ENCODE data around the gene SMARCA4.
A peak's percentile ranks its signal among the peaks of the same experiment; 100 is the strongest.
"Not testable (repeated sequence)": the region's sequence is repeated elsewhere in the genome, so short reads cannot be mapped to it uniquely, and the experiment has no call there.

SMARCA4 gene

DNA sequence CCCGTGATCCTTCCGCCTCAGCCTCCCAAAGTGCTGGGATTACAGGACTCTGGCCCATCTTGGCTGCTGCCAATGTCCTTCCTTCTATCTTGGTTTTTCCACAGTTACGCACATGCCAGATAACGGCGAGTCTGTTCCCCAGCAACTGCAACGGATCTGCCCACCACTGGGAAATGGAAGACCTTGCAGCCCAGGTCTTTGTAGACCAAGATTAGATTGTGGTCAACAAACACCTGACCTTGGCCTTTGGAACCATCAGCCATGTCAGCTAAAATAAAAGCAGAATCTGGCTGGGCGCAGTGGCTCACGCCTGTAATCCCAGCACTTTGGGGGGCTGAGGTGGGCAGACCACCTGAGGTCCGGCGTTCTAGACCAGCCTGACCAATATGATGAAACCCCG is 118.1 kb downstream of the SMARCA4 start:
- DNase-seq = no peak

- no peak for DNase-seq
Measured at GRCh38 chr19:11079999-11080398, 119.2 kb downstream of the SMARCA4 start.

- no peak for DNase-seq
Measured at GRCh38 chr19:11087870-11088505, 127.2 kb downstream of the SMARCA4 start.

- DNase-seq = no peak
Measured at GRCh38 chr19:11088506-11089253, 127.8 kb downstream of the SMARCA4 start.

DNA sequence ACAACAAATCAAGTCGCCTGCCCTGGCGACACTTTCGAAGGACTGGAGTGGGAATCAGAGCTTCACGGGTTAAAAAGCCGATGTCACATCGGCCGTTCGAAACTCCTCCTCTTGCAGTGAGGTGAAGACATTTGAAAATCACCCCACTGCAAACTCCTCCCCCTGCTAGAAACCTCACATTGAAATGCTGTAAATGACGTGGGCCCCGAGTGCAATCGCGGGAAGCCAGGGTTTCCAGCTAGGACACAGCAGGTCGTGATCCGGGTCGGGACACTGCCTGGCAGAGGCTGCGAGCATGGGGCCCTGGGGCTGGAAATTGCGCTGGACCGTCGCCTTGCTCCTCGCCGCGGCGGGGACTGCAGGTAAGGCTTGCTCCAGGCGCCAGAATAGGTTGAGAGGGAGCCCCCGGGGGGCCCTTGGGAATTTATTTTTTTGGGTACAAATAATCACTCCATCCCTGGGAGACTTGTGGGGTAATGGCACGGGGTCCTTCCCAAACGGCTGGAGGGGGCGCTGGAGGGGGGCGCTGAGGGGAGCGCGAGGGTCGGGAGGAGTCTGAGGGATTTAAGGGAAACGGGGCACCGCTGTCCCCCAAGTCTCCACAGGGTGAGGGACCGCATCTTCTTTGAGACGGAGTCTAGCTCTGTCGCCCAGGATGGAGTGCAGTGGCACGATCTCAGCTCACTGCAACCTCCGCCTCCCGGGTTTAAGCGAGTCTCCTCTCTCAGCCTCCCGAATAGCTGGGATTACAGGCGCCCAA is 128.6 kb downstream of the SMARCA4 start, which contains the start of gene LDLR:
Gene LDLR (plus strand): TSS at position 210 of the 760 bp plus-strand sequence. CDS start 86 bp downstream, at position 296.
- peak; percentile 88 to 91 for DNase-seq

GRCh38 chr19:11090014-11090263 is 129.1 kb downstream of the SMARCA4 start:
- DNase-seq = not testable (repeated sequence)

GRCh38 chr19:11090264-11090996 is 129.6 kb downstream of the SMARCA4 start:
- peak; percentile 98 for DNase-seq

GRCh38 chr19:11090997-11091702 is 130.3 kb downstream of the SMARCA4 start:
- no peak for DNase-seq

- DNase-seq = peak; percentile 81 to 89
Measured at GRCh38 chr19:11091703-11092153, 130.9 kb downstream of the SMARCA4 start.

- peak; percentile 78 to 93 for DNase-seq
Measured at GRCh38 chr19:11092181-11092538, 131.3 kb downstream of the SMARCA4 start.

- no peak for DNase-seq
Measured at GRCh38 chr19:11093689-11094238, 132.9 kb downstream of the SMARCA4 start.

- DNase-seq = no peak
Measured at GRCh38 chr19:11094520-11094894, 133.7 kb downstream of the SMARCA4 start.

DNA sequence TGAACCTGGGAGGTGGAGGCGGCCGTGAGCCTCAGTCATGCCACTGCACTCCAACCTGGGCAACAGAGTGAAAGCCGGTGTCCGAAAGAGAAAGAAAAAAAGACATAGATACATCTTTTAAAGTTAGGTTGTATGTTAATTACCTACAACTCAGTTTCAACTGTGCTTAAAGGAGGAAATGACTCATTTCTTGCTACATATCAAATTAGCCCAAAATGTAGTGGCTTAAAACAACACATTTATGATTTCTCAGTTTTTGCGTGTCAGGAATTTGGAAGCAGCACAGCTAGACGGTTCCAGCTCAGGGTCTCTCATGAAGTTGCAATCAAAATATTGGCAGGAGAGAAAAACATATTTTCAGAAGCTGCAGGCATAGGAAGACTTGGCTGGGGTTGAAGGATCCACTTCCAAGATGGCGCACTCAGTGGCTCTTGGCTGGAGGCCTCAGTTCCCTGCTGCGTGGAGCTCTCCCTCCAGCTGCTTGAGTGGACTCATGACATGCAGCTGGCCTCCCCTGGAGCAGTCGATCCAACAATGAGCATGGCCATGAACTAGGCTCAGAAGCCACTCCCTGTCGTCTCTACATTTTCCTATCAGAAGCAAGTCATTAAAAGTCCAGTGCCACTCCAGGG is 135.5 kb downstream of the SMARCA4 start:
- DNase-seq = peak; percentile 22 to 65

- DNase-seq = not testable (repeated sequence)
Measured at GRCh38 chr19:11097367-11097766, 136.5 kb downstream of the SMARCA4 start.

GRCh38 chr19:11098327-11098726 is 137.5 kb downstream of the SMARCA4 start:
- peak in 1 of 2 donors; percentile 3 for DNase-seq

DNA sequence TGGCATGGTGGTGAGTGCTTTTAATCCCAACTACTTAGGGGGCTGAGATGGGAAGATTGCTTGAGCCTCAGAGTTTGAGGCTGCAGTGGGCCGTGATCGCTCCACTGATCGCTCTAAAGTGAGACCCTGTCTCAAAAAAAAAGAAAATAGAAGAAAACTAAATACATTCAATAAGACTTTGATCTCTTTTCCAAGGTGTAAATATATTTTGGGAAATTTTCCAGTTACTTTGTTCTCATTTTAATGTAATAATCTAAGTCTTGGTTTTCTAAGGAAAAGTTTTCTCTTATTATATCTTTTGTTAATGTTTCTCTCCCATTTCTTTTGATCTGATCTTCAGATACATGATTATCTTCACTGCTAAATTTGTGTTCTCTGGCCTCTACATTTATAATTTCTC is 138.0 kb downstream of the SMARCA4 start:
- peak in 1 of 2 donors; percentile 0 for DNase-seq

- peak in 1 of 2 donors; percentile 6 for DNase-seq
Measured at GRCh38 chr19:11100049-11100448, 139.2 kb downstream of the SMARCA4 start.

GRCh38 chr19:11101057-11101456 is 140.2 kb downstream of the SMARCA4 start:
- no peak for DNase-seq

DNA sequence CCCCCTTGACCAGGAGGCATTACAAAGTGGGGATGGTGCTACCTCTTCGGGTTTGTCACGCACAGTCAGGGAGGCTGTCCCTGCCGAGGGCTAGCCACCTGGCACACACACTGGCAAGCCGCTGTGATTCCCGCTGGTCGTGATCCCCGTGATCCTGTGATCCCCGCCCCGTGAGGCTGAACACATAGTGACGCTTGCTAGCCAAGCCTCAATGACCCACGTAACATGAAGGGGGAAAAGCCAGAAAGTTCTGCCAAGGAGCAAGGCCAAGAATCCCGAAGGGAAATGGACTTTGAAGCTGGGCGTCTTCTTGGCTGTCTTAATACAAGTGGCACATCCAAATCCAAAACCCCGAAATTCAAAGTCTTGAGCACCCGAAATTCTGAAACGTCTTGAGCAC is 142.1 kb downstream of the SMARCA4 start:
- no peak for DNase-seq

DNA sequence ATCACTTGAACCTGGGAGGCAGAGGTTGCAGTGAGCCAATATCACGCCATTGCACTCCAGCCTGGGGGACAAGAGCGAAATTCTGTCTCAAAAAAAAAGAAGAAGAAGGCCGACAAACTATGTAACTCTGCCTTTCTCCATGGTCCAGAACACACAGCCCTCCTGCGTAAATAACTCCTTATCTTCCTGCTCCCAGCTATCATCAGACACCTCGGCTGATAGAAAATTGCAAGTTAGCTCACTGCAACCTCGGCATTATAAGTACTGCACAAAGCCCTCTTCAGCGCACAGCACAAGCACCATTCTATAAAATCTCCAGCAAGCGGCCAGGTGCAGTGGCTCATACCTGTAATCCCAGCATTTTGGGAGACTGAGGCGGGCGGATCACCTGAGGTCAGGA is 142.8 kb downstream of the SMARCA4 start:
- not testable (repeated sequence) for DNase-seq

- DNase-seq = no peak
Measured at GRCh38 chr19:11105014-11105636, 144.3 kb downstream of the SMARCA4 start.

All from CD4-positive, alpha-beta T cell treated with Interleukin-4 for 1 hour (primary cell).